GM21381 (cell line): ENCODE data around the gene HMGXB3.
"Not testable (repeated sequence)": the region's sequence is repeated elsewhere in the genome, so short reads cannot be mapped to it uniquely, and the experiment has no call there.

Source experiments
- ATAC-seq: cut with Tn5 transposase; IDR thresholded peaks from one replicate; pipeline ENCODE4 v1.9.1; 2021; ENCODE audit warnings: mild to moderate bottlenecking, moderate library complexity; ENCODE audit not compliant: unreplicated experiment

Gene HMGXB3

DNA sequence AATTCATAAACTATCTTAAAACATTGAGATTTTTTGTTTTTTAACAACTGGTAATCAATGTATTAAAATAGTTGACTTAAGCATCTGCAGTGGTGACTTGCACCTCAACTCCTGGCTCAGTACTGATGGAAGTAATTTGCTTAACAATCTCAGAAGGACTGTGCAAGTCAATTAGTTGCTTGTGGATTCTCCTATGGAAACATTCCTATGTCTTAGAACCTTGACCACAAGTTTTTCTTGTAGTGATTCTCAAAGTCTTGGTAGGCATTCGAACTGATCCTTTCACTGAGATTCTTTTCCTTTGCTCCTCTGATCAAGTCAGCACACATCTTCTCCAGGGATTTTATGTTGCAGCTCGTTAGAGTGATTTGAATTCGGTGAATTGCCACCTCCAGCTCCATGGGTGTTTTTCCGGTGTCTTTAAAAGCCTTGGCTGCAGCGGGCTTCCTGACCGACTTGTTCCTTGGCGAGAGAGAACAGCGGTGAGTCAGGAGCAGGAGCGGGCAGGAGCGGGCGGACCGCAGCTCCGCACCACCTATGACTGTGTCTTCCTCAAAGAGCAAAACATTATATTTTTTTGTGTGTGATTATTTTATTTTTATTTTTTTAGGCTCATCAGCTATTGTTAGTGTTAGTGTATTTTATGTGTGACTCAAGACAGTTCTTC is 21.1 kb downstream of the HMGXB3 start:
- ATAC-seq, result no peak

- no peak for ATAC-seq
Measured at GRCh38 chr5:150022158-150022531, 21.6 kb downstream of the HMGXB3 start.

DNA sequence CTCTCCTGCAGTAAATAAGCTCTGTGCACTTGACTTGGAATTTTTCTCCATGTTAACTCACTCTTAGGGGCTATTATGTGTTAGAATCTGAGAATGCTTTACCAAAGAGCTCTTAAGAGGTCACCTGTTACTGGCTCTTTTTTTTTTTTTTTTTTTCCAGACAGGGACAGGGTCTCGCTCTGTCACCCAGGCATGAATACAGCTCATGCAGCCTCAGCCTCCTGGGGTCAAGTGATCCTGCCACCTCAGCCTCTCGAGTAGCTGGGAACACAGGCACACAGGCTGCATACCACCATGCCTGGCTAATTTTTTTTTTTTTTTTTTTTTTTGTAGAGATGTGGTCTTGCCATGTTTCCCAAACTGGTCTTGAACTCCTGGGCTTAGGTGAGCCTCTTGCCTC is 22.1 kb downstream of the HMGXB3 start:
- no peak for ATAC-seq

GRCh38 chr5:150023136-150023535 is 22.6 kb downstream of the HMGXB3 start:
- no peak for ATAC-seq

GRCh38 chr5:150024346-150024984 is 23.9 kb downstream of the HMGXB3 start:
- no peak for ATAC-seq

- ATAC-seq, result no peak
Measured at GRCh38 chr5:150026682-150027172, 26.2 kb downstream of the HMGXB3 start.

GRCh38 chr5:150028047-150028446 is 27.5 kb downstream of the HMGXB3 start:
- ATAC-seq, result not testable (repeated sequence)

DNA sequence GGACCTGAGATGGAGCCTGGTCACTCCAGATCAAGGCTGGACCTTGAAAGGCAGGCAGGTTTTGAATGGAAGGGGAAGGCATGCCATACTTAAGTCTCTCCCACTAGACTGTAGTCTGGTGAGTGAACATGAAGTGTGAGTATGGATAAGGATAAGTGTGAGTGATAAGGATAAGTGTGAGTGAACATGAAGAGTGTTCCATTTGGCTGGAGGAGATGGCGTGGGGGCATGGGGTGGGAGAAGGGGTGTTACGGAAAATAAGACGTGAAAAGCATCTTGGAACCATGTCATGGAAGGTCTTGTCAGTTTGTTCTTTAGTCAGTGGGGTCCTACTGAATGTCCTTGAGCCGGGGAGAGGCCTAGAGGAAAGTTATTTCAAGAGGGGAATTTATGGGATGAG is 32.8 kb downstream of the HMGXB3 start:
- ATAC-seq, result no peak

DNA sequence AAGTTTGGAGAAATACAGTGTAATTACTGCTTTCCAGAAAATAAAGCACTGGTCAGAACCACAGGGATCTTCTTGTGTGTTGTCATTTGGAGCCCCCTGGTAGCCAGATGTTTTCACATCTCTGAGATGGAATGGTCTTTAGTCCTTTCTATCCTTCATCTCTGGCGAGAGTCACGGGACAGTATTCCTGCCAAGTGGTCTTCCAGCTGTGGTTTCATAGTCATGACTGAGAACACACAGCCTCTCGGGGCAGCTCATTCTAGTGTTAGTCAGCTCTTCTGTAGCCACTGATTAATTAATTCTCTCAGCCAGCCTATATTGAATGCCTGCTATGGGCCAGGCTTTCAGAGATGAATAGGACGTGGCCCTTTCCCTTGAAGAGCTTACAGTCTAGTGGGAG is 34.1 kb downstream of the HMGXB3 start:
- no peak for ATAC-seq

- peak; percentile 90 for ATAC-seq
Measured at GRCh38 chr5:150035139-150035895, 34.8 kb downstream of the HMGXB3 start.

GRCh38 chr5:150036513-150036912 is 36.0 kb downstream of the HMGXB3 start:
- no peak for ATAC-seq

DNA sequence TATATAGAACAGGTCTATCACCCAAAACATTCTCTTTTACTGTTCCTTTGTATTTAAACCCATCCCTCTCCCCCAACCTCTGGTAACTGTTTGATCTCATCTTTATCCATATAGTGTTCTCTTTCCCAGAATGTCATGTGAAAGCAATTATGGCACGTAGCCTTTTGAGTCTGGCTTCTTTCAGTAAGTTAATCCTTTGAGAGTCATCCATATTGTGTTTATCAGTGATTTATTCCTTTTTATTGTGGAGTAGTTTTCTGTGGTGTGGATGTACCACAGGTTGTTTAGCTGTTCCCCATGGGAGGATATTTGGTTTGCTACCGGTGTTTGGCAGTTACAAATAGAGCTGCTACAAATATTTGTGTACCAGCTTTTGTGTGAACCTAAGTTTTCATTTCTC is 38.0 kb downstream of the HMGXB3 start:
- ATAC-seq, result no peak

GRCh38 chr5:150042459-150042858 is 41.9 kb downstream of the HMGXB3 start:
- ATAC-seq, result no peak

GRCh38 chr5:150043657-150044328 is 43.3 kb downstream of the HMGXB3 start:
- no peak for ATAC-seq

GRCh38 chr5:150044329-150044681 is 43.8 kb downstream of the HMGXB3 start:
- ATAC-seq, result no peak

- ATAC-seq, result no peak
Measured at GRCh38 chr5:150044712-150045111, 44.2 kb downstream of the HMGXB3 start.

GRCh38 chr5:150045549-150045948 is 45.0 kb downstream of the HMGXB3 start:
- no peak for ATAC-seq

DNA sequence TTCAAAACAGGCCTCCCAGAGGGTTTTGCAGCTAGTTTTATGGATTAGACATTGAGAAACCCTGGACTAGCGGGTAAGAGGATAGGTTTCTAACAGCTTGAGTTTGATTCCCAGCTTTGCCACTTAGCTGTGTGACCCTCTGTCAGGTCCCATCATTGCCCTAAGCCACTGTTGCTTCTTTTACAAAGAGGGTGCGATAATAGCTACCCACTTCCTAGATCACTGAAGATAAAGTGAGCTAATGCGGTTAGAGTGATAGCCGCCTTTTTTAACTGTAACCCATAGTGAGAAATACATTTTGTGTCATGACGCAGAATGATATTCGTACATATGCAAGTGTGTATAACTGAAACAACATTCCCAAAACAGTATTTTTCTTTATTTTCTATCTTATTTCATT is 45.5 kb downstream of the HMGXB3 start:
- no peak for ATAC-seq

GRCh38 chr5:150050172-150050811 is 49.8 kb downstream of the HMGXB3 start:
- ATAC-seq, result not testable (repeated sequence)

GRCh38 chr5:150051657-150052195 is 51.2 kb downstream of the HMGXB3 start:
- ATAC-seq, result no peak
